ENCODE measurements around the gene NELFB.

GRCh38 chr9:137231372-137232039, 23.6 kb upstream of the NELFB start:
- TF ChIP-seq, protein P1, sequence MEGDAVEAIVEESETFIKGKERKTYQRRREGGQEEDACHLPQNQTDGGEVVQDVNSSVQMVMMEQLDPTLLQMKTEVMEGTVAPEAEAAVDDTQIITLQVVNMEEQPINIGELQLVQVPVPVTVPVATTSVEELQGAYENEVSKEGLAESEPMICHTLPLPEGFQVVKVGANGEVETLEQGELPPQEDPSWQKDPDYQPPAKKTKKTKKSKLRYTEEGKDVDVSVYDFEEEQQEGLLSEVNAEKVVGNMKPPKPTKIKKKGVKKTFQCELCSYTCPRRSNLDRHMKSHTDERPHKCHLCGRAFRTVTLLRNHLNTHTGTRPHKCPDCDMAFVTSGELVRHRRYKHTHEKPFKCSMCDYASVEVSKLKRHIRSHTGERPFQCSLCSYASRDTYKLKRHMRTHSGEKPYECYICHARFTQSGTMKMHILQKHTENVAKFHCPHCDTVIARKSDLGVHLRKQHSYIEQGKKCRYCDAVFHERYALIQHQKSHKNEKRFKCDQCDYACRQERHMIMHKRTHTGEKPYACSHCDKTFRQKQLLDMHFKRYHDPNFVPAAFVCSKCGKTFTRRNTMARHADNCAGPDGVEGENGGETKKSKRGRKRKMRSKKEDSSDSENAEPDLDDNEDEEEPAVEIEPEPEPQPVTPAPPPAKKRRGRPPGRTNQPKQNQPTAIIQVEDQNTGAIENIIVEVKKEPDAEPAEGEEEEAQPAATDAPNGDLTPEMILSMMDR (optimal IDR thresholded peaks at IDR 0.05 in 1 of 3, IDR thresholded peaks at IDR 0.05 in 1 of 3, conservative IDR thresholded peaks at IDR 0.05 in 1 of 3; ENCODE audit: extremely low read depth in 1 of 3, insufficient read depth in 2 of 3, low read length in 3 of 3) = no peak
- no peak for TF ChIP-seq EZH2 (IDR thresholded peaks at IDR 0.05; ENCODE audit: low read length)
